Middle frontal gyrus (tissue), 1 donor: ENCODE results near the gene OR5AC2.

ENCODE experiments used
- DNase-seq: peaks from one replicate; pipeline ENCODE4 v3.0.0-alpha.2; 2015; ENCODE audit warnings: low spot score; ENCODE audit errors: extremely low spot score

Gene OR5AC2

GRCh38 chr3:98086873-98087272 lies at the start of gene OR5AC2:
Gene OR5AC2 (plus strand): TSS chr3:98087173. CDS start chr3:98087173, 0 bp downstream.
- no peak for DNase-seq

GRCh38 chr3:98038286-98038685 lies 48.7 kb upstream of the OR5AC2 start:
- no peak for DNase-seq

- no peak for DNase-seq
Observed at GRCh38 chr3:98038876-98039275, 48.1 kb upstream of the OR5AC2 start.

GRCh38 chr3:98039322-98040024 lies 47.5 kb upstream of the OR5AC2 start:
- peak; percentile 79 for DNase-seq

GRCh38 chr3:98041350-98041749 lies 45.6 kb upstream of the OR5AC2 start:
- DNase-seq, result no peak

- no peak for DNase-seq
Observed at GRCh38 chr3:98048586-98048985, 38.4 kb upstream of the OR5AC2 start.

GRCh38 chr3:98049271-98049670 lies 37.7 kb upstream of the OR5AC2 start:
- no peak for DNase-seq

GRCh38 chr3:98056035-98056434 lies 30.9 kb upstream of the OR5AC2 start:
- no peak for DNase-seq

GRCh38 chr3:98057631-98058030 lies 29.3 kb upstream of the OR5AC2 start:
- DNase-seq, result no peak

- DNase-seq, result no peak
Observed at GRCh38 chr3:98058244-98058960, 28.6 kb upstream of the OR5AC2 start.

GRCh38 chr3:98068824-98069223 lies 18.1 kb upstream of the OR5AC2 start:
- DNase-seq, result no peak

- DNase-seq, result no peak
Observed at GRCh38 chr3:98070840-98071239, 16.1 kb upstream of the OR5AC2 start.

- DNase-seq, result no peak
Observed at GRCh38 chr3:98073486-98073885, 13.5 kb upstream of the OR5AC2 start.

- no peak for DNase-seq
Observed at GRCh38 chr3:98095882-98096281, 8.9 kb downstream of the OR5AC2 start.

- DNase-seq, result no peak
Observed at GRCh38 chr3:98099848-98100247, 12.9 kb downstream of the OR5AC2 start.

GRCh38 chr3:98108162-98108561 lies 21.2 kb downstream of the OR5AC2 start:
- DNase-seq, result no peak

- no peak for DNase-seq
Observed at GRCh38 chr3:98109807-98110549, 23.0 kb downstream of the OR5AC2 start.

GRCh38 chr3:98110550-98110908 lies 23.6 kb downstream of the OR5AC2 start:
- no peak for DNase-seq

- DNase-seq, result no peak
Observed at GRCh38 chr3:98114264-98114663, 27.3 kb downstream of the OR5AC2 start.

- no peak for DNase-seq
Observed at GRCh38 chr3:98115717-98116116, 28.7 kb downstream of the OR5AC2 start.

GRCh38 chr3:98130421-98130820 lies 43.4 kb downstream of the OR5AC2 start, which contains the start of gene OR5H1:
Gene OR5H1 (plus strand): TSS chr3:98130721. CDS start chr3:98132698, 1,977 bp downstream.
- DNase-seq, result no peak

GRCh38 chr3:98136631-98137030 lies 49.7 kb downstream of the OR5AC2 start:
- DNase-seq, result no peak
